Measurements from ENCODE around the gene WDR47.
"Not testable (repeated sequence)": the region's sequence is repeated elsewhere in the genome, so short reads cannot be mapped to it uniquely, and the experiment has no call there.

The WDR47 gene

GRCh38 chr1:109052145-109052544 is 10.2 kb upstream of the WDR47 start:
- DNase-seq (ENCODE audit: low spot score) = not testable (repeated sequence)

- DNase-seq (ENCODE audit: low spot score) = no peak
These were observed 8.5 kb upstream of the WDR47 start for GRCh38 chr1:109050228-109050995.

GRCh38 chr1:109048335-109048734 is 6.4 kb upstream of the WDR47 start:
- DNase-seq (ENCODE audit: low spot score) = no peak

- no peak for DNase-seq (ENCODE audit: low spot score)
These were observed 5.4 kb upstream of the WDR47 start for GRCh38 chr1:109047339-109047738.

GRCh38 chr1:109046671-109047070 is 4.8 kb upstream of the WDR47 start:
- no peak for DNase-seq (ENCODE audit: low spot score)

GRCh38 chr1:109045595-109045994 is 3.7 kb upstream of the WDR47 start:
- DNase-seq (ENCODE audit: low spot score) = no peak

- DNase-seq (ENCODE audit: low spot score) = peak; percentile 58
These were observed 797 bp downstream of the WDR47 start for GRCh38 chr1:109040989-109041620.

GRCh38 chr1:109040627-109040988 is 1.3 kb downstream of the WDR47 start:
- DNase-seq (ENCODE audit: low spot score) = no peak

GRCh38 chr1:109034382-109034781 is 7.5 kb downstream of the WDR47 start:
- DNase-seq (ENCODE audit: low spot score) = no peak

GRCh38 chr1:109029493-109029892 is 12.4 kb downstream of the WDR47 start:
- not testable (repeated sequence) for DNase-seq (ENCODE audit: low spot score)

- DNase-seq (ENCODE audit: low spot score) = no peak
These were observed 14.1 kb downstream of the WDR47 start for GRCh38 chr1:109027841-109028240.

GRCh38 chr1:109025694-109026093 is 16.2 kb downstream of the WDR47 start:
- DNase-seq (ENCODE audit: low spot score) = no peak

GRCh38 chr1:109024646-109025045 is 17.3 kb downstream of the WDR47 start:
- DNase-seq (ENCODE audit: low spot score) = no peak

GRCh38 chr1:109020693-109021257 is 21.1 kb downstream of the WDR47 start:
- DNase-seq (ENCODE audit: low spot score) = no peak

- not testable (repeated sequence) for DNase-seq (ENCODE audit: low spot score)
These were observed 24.2 kb downstream of the WDR47 start for GRCh38 chr1:109017719-109018118.

GRCh38 chr1:109017134-109017533 is 24.8 kb downstream of the WDR47 start:
- no peak for DNase-seq (ENCODE audit: low spot score)

GRCh38 chr1:109011335-109011734 is 30.6 kb downstream of the WDR47 start:
- no peak for DNase-seq (ENCODE audit: low spot score)

- not testable (repeated sequence) for DNase-seq (ENCODE audit: low spot score)
These were observed 45.3 kb downstream of the WDR47 start for GRCh38 chr1:108996622-108997021.

GRCh38 chr1:108983114-108983513 is 58.8 kb downstream of the WDR47 start:
- no peak for DNase-seq (ENCODE audit: low spot score)

- DNase-seq (ENCODE audit: low spot score) = no peak
These were observed 65.2 kb downstream of the WDR47 start for GRCh38 chr1:108976658-108977057.

GRCh38 chr1:108972951-108973350 is 69.0 kb downstream of the WDR47 start:
- no peak for DNase-seq (ENCODE audit: low spot score)

- no peak for DNase-seq (ENCODE audit: low spot score)
These were observed 72.6 kb downstream of the WDR47 start for GRCh38 chr1:108969346-108969745.

GRCh38 chr1:108963052-108963686 is 78.7 kb downstream of the WDR47 start, which contains the start of gene CLCC1:
CLCC1 (minus strand) TSS chr1:108963484; CDS start chr1:108950437, 13,047 bp downstream.
- peak; percentile 97 for DNase-seq (ENCODE audit: low spot score)

All from GM03348 (cell line).